ENCODE results near the gene IL4I1. TPM values are rescaled to one million over a fixed set of nuclear protein-coding genes. Genes with fewer than 3 reads are reported as not detected.

IL4I1 gene
- total RNA-seq, 6 donors from 2014 or later, result 0.44 to 7.3 (median 2.1) TPM

- no peaks in the 10 kb centered on the region for H3K9me3 ChIP-seq
- H3K4me1 ChIP-seq, result peaks cover 16 to 34% (median 29%) of the 10 kb centered on the region in 4 donors
- peak overlapping the region in 1 of 4 donors; percentile 42 for H3K27ac ChIP-seq
- H3K4me3 ChIP-seq, result no peak overlapping the region
- no peaks in the 10 kb centered on the region for H3K27me3 ChIP-seq
- WGBS, 2 donors, result 75 to 77% methylated on average over 10 of the region's 10 CpGs
- H3K36me3 ChIP-seq, result no peaks in the 10 kb centered on the region
- DNase-seq (peak in 1 of 2 donors; percentile 50), ATAC-seq (ENCODE audit: low FRiP score in 2 of 2) (no peak)
- TF ChIP-seq POLR2A (IDR thresholded peaks at IDR 0.05) (no peak), EP300 (IDR thresholded peaks at IDR 0.05) (no peak), POLR2AphosphoS5 (IDR thresholded peaks at IDR 0.05) (no peak), CTCF (IDR thresholded peaks at IDR 0.05) (no peak)
Measured at GRCh38 chr19:49847731-49848696, 48.7 kb downstream of the IL4I1 start.

GRCh38 chr19:49846408-49846807 is 50.3 kb downstream of the IL4I1 start:
- H3K4me3 ChIP-seq, result no peak overlapping the region
- H3K4me1 ChIP-seq, result peaks cover 4 to 23% (median 15%) of the 10 kb centered on the region in 4 donors
- DNase-seq (no peak), ATAC-seq (ENCODE audit: low FRiP score in 2 of 2) (no peak)
- TF ChIP-seq CTCF (IDR thresholded peaks at IDR 0.05) (no peak), POLR2A (IDR thresholded peaks at IDR 0.05) (no peak), EP300 (IDR thresholded peaks at IDR 0.05) (no peak), POLR2AphosphoS5 (IDR thresholded peaks at IDR 0.05) (no peak)
- H3K9me3 ChIP-seq, result no peaks in the 10 kb centered on the region
- no peaks in the 10 kb centered on the region for H3K36me3 ChIP-seq
- no peak overlapping the region for H3K27ac ChIP-seq
- 78 to 87% methylated on average over 5 of the region's 5 CpGs for WGBS, 2 donors
- H3K27me3 ChIP-seq, result no peaks in the 10 kb centered on the region

- Histone ChIP-seq H3K9me3 (no peaks in the 10 kb centered on the region), H3K36me3 (peaks cover 0 to 8% (median 2%) of the 10 kb centered on the region in 4 donors), H3K4me1 (peaks cover 4 to 23% (median 15%) of the 10 kb centered on the region in 4 donors), H3K27ac (no peak overlapping the region), H3K4me3 (no peak overlapping the region), H3K27me3 (no peaks in the 10 kb centered on the region)
- DNase-seq (no peak), ATAC-seq (ENCODE audit: low FRiP score in 2 of 2) (no peak)
- WGBS, 2 donors, result 58 to 61% methylated on average over 3 of the region's 3 CpGs
- no peak for TF ChIP-seq CTCF (IDR thresholded peaks at IDR 0.05)
- no peak for TF ChIP-seq EP300 (IDR thresholded peaks at IDR 0.05)
- TF ChIP-seq POLR2AphosphoS5 (IDR thresholded peaks at IDR 0.05), result no peak
- no peak for TF ChIP-seq POLR2A (IDR thresholded peaks at IDR 0.05)
Measured at GRCh38 chr19:49845414-49845813, 51.3 kb downstream of the IL4I1 start.

- DNase-seq (no peak), ATAC-seq (ENCODE audit: low FRiP score in 2 of 2) (no peak)
- H3K36me3 ChIP-seq, result peaks cover 0 to 18% (median 9%) of the 10 kb centered on the region in 4 donors
- TF ChIP-seq POLR2A (IDR thresholded peaks at IDR 0.05) (no peak), POLR2AphosphoS5 (IDR thresholded peaks at IDR 0.05) (no peak), EP300 (IDR thresholded peaks at IDR 0.05) (no peak), CTCF (IDR thresholded peaks at IDR 0.05) (no peak)
- no peak overlapping the region for H3K27ac ChIP-seq
- no peaks in the 10 kb centered on the region for H3K27me3 ChIP-seq
- H3K9me3 ChIP-seq, result no peaks in the 10 kb centered on the region
- H3K4me3 ChIP-seq, result no peak overlapping the region
- WGBS, 2 donors, result 67 to 79% methylated on average over 12 to 18 of the region's 18 CpGs
- peaks cover 4 to 13% (median 7%) of the 10 kb centered on the region in 4 donors for H3K4me1 ChIP-seq
Measured at GRCh38 chr19:49844138-49845095, 52.3 kb downstream of the IL4I1 start.
